ENCODE measurements around the gene S100A3. TPM values are rescaled to one million over a fixed set of nuclear protein-coding genes. Genes with fewer than 3 reads are reported as not detected.

Gene S100A3
- total RNA-seq, 2 experiments from 2014 or later: not detected

- H3K27me3 Mint-ChIP-seq: no peaks in the 10 kb centered on the region
- H3K9me3 Mint-ChIP-seq: no peaks in the 10 kb centered on the region
- ChIA-PET POLR2A (interaction anchor here (1.1 to 2.0 kb wide), 3 partner anchors 10 to 16 kb away, joined by 4 to 7 read pairs (median 4); partner anchors contain the start of gene S100A5), CTCF (interaction anchor here (0.7 to 2.6 kb wide), 2 partner anchors 11 to 23 kb away, joined by 3 to 14 read pairs; partner anchors contain the start of gene S100A4)
- H3K4me1 Mint-ChIP-seq: peaks cover 9% of the 10 kb centered on the region
- no peak for DNase-seq
- no peak overlapping the region for H3K27ac Mint-ChIP-seq
- no peaks in the 10 kb centered on the region for H3K36me3 Mint-ChIP-seq (ENCODE audit: low read depth)
- H3K4me3 Mint-ChIP-seq: no peak overlapping the region
Measured at GRCh38 chr1:153556348-153556747, 7.3 kb upstream of the S100A3 start.

GRCh38 chr1:153553830-153554541 lies 4.9 kb upstream of the S100A3 start:
- Mint-ChIP-seq H3K4me3 (no peak overlapping the region), H3K36me3 (ENCODE audit: low read depth) (no peaks in the 10 kb centered on the region), H3K4me1 (peaks cover 15% of the 10 kb centered on the region), H3K27me3 (peaks cover 3% of the 10 kb centered on the region), H3K9me3 (no peaks in the 10 kb centered on the region), H3K27ac (no peak overlapping the region)
- POLR2A ChIA-PET: interaction anchor here (1.1 to 2.1 kb wide), 4 partner anchors 8 to 19 kb away, joined by 4 to 10 read pairs (median 6); partner anchors contain the start of genes S100A5 and S100A6
- CTCF ChIA-PET: interaction anchor here (1.6 kb wide), 1 partner anchor 8 kb away, joined by 5 read pairs; the partner anchor contains the start of gene S100A4
- no peak for DNase-seq

GRCh38 chr1:153553096-153553495 lies 4.0 kb upstream of the S100A3 start:
- no peak overlapping the region for H3K27ac Mint-ChIP-seq
- H3K4me1 Mint-ChIP-seq: peaks cover 24% of the 10 kb centered on the region
- DNase-seq: no peak
- H3K4me3 Mint-ChIP-seq: no peak overlapping the region
- peaks cover 3% of the 10 kb centered on the region for H3K27me3 Mint-ChIP-seq
- H3K36me3 Mint-ChIP-seq (ENCODE audit: low read depth): no peaks in the 10 kb centered on the region
- H3K9me3 Mint-ChIP-seq: no peaks in the 10 kb centered on the region
- POLR2A ChIA-PET: interaction anchor here (1.5 to 1.6 kb wide), 2 partner anchors 8 to 12 kb away, joined by 5 to 10 read pairs; partner anchors contain the start of gene S100A5
- CTCF ChIA-PET: no interaction called here

GRCh38 chr1:153552335-153552734 lies 3.3 kb upstream of the S100A3 start:
- POLR2A ChIA-PET: interaction anchor here (0.9 to 2.6 kb wide), 5 partner anchors 8 to 20 kb away, joined by 3 to 13 read pairs (median 4); partner anchors contain the start of gene S100A5
- CTCF ChIA-PET: interaction anchor here (0.9 to 3.1 kb wide), 3 partner anchors 9 to 20 kb away, joined by 3 to 15 read pairs (median 9); no protein-coding TSS in a partner anchor

GRCh38 chr1:153550827-153551500 lies 1.9 kb upstream of the S100A3 start:
- ChIA-PET POLR2A (interaction anchor here (1.0 to 2.7 kb wide), 7 partner anchors 10 to 18 kb away, joined by 3 to 13 read pairs (median 6); partner anchors contain the start of genes S100A2, S100A5 and S100A6), CTCF (interaction anchor here (0.9 to 3.1 kb wide), 4 partner anchors 15 to 18 kb away, joined by 3 to 15 read pairs (median 6); partner anchors contain the start of gene S100A6)
- no peaks in the 10 kb centered on the region for H3K36me3 Mint-ChIP-seq (ENCODE audit: low read depth)
- no peak for DNase-seq
- H3K27me3 Mint-ChIP-seq: peaks cover 3% of the 10 kb centered on the region
- H3K27ac Mint-ChIP-seq: no peak overlapping the region
- H3K4me3 Mint-ChIP-seq: no peak overlapping the region
- no peaks in the 10 kb centered on the region for H3K9me3 Mint-ChIP-seq
- peaks cover 42% of the 10 kb centered on the region for H3K4me1 Mint-ChIP-seq

More at GRCh38 chr1:153552335-153552734, 3.3 kb upstream of the S100A3 start:
- DNase-seq: no peak
- H3K27ac Mint-ChIP-seq: no peak overlapping the region
- peaks cover 31% of the 10 kb centered on the region for H3K4me1 Mint-ChIP-seq
- no peak overlapping the region for H3K4me3 Mint-ChIP-seq
- H3K9me3 Mint-ChIP-seq: no peaks in the 10 kb centered on the region
- no peaks in the 10 kb centered on the region for H3K36me3 Mint-ChIP-seq (ENCODE audit: low read depth)
- peaks cover 3% of the 10 kb centered on the region for H3K27me3 Mint-ChIP-seq

- Mint-ChIP-seq H3K4me3 (no peak overlapping the region), H3K9me3 (no peaks in the 10 kb centered on the region), H3K27me3 (peaks cover 3% of the 10 kb centered on the region), H3K4me1 (peaks cover 48% of the 10 kb centered on the region), H3K27ac (no peak overlapping the region), H3K36me3 (ENCODE audit: low read depth) (peaks cover 3% of the 10 kb centered on the region)
- CTCF ChIA-PET: interaction anchor here (1.5 to 3.1 kb wide), 3 partner anchors 15 to 18 kb away, joined by 4 to 15 read pairs (median 9); partner anchors contain the start of gene S100A6
- no peak for DNase-seq
- POLR2A ChIA-PET: interaction anchor here (1.0 to 2.7 kb wide), 6 partner anchors 10 to 18 kb away, joined by 3 to 13 read pairs (median 7); partner anchors contain the start of genes S100A2, S100A5 and S100A6
Measured at GRCh38 chr1:153550398-153550758, 1.3 kb upstream of the S100A3 start.

GRCh38 chr1:153549741-153550397 lies 811 bp upstream of the S100A3 start:
- Mint-ChIP-seq H3K9me3 (no peaks in the 10 kb centered on the region), H3K27ac (no peak overlapping the region), H3K4me1 (peaks cover 53% of the 10 kb centered on the region), H3K4me3 (no peak overlapping the region), H3K36me3 (ENCODE audit: low read depth) (peaks cover 8% of the 10 kb centered on the region), H3K27me3 (peaks cover 3% of the 10 kb centered on the region)
- ChIA-PET POLR2A (interaction anchor here (1.7 to 2.7 kb wide), 4 partner anchors 14 to 17 kb away, joined by 6 to 13 read pairs (median 9); partner anchors contain the start of genes S100A2 and S100A6), CTCF (interaction anchor here (1.5 to 3.1 kb wide), 2 partner anchors 15 to 17 kb away, joined by 4 to 15 read pairs; partner anchors contain the start of gene S100A6)
- no peak for DNase-seq

- Mint-ChIP-seq H3K4me3 (no peak overlapping the region), H3K27me3 (peaks cover 3% of the 10 kb centered on the region), H3K27ac (peak overlapping the region; percentile 59), H3K36me3 (ENCODE audit: low read depth) (peaks cover 28% of the 10 kb centered on the region), H3K9me3 (no peaks in the 10 kb centered on the region), H3K4me1 (peaks cover 65% of the 10 kb centered on the region)
- ChIA-PET CTCF (interaction anchor here (0.5 to 6.5 kb wide), 3 partner anchors 14 to 244 kb away, joined by 3 to 117 read pairs (median 4); partner anchors contain the start of gene S100A6), POLR2A (interaction anchor here (0.8 to 2.7 kb wide), 3 partner anchors 12 to 19 kb away, joined by 4 to 6 read pairs (median 5); partner anchors contain the start of gene S100A6)
- no peak for DNase-seq
Measured at GRCh38 chr1:153547560-153548551, 1.2 kb downstream of the S100A3 start.

GRCh38 chr1:153546796-153547559 lies 2.1 kb downstream of the S100A3 start:
- peaks cover 35% of the 10 kb centered on the region for H3K36me3 Mint-ChIP-seq (ENCODE audit: low read depth)
- CTCF ChIA-PET: interaction anchor here (1.0 to 6.5 kb wide), 5 partner anchors 10 to 26 kb away, joined by 3 to 117 read pairs (median 22); partner anchors contain the start of genes S100A2 and S100A6
- peak overlapping the region; percentile 96 for H3K4me3 Mint-ChIP-seq
- POLR2A ChIA-PET: interaction anchor here (0.9 to 4.5 kb wide), 6 partner anchors 13 to 88 kb away, joined by 4 to 281 read pairs (median 22); partner anchors contain the start of genes CHTOP, S100A2 and S100A6
- DNase-seq: no peak
- H3K27me3 Mint-ChIP-seq: peaks cover 3% of the 10 kb centered on the region
- peaks cover 74% of the 10 kb centered on the region for H3K4me1 Mint-ChIP-seq
- no peaks in the 10 kb centered on the region for H3K9me3 Mint-ChIP-seq
- peak overlapping the region; percentile 98 for H3K27ac Mint-ChIP-seq

GRCh38 chr1:153546371-153546770 lies 2.7 kb downstream of the S100A3 start:
- peaks cover 3% of the 10 kb centered on the region for H3K27me3 Mint-ChIP-seq
- no peaks in the 10 kb centered on the region for H3K9me3 Mint-ChIP-seq
- peaks cover 41% of the 10 kb centered on the region for H3K36me3 Mint-ChIP-seq (ENCODE audit: low read depth)
- peak overlapping the region; percentile 98 for H3K27ac Mint-ChIP-seq
- no peak for DNase-seq
- CTCF ChIA-PET: interaction anchor here (1.0 to 6.5 kb wide), 8 partner anchors 8 to 88 kb away, joined by 3 to 117 read pairs (median 10); partner anchors contain the start of genes CHTOP, S100A2 and S100A6
- peak overlapping the region; percentile 96 for H3K4me3 Mint-ChIP-seq
- POLR2A ChIA-PET: interaction anchor here (0.8 to 4.5 kb wide), 8 partner anchors 8 to 88 kb away, joined by 3 to 281 read pairs (median 11); partner anchors contain the start of genes CHTOP, S100A2 and S100A6
- peaks cover 80% of the 10 kb centered on the region for H3K4me1 Mint-ChIP-seq
